Body of pancreas (tissue), 4 donors: ENCODE data around the gene WASHC2A.
"Not testable (repeated sequence)": the region's sequence is repeated elsewhere in the genome, so short reads cannot be mapped to it uniquely, and the experiment has no call there.

Source experiments
- CTCF ChIP-seq, 7 experiments: fragments of 450-650 bp in 4 of 7; fragments of 200-600 bp in 3 of 7; sonication (generic) in 3 of 7; IDR thresholded peaks; one replicate each; pipeline ENCODE4 v1.5.1; 2016 to 2019; ENCODE audit warnings: antibody characterized with exemption in 7 of 7
- POLR2A ChIP-seq, 3 donors: fragments of 450-650 bp; IDR thresholded peaks; one replicate each; pipeline ENCODE4 v1.6.1; 2016; ENCODE audit warnings: antibody characterized with exemption in 3 of 3, mild to moderate bottlenecking in 2 of 3

GRCh38 chr10:50131245-50131965, 63.7 kb downstream of the WASHC2A start:
- TF ChIP-seq CTCF, POLR2A (IDR thresholded peaks at IDR 0.05): not testable (repeated sequence)
